ENCODE results near the gene TPD52L1. TPM values are rescaled to one million over a fixed set of nuclear protein-coding genes. Genes with fewer than 3 reads are reported as not detected.

The TPD52L1 gene
- total and polyA plus RNA-seq, 2 donors (not counting 1 experiment from before 2014, with no cell fraction given), result not detected

DNA sequence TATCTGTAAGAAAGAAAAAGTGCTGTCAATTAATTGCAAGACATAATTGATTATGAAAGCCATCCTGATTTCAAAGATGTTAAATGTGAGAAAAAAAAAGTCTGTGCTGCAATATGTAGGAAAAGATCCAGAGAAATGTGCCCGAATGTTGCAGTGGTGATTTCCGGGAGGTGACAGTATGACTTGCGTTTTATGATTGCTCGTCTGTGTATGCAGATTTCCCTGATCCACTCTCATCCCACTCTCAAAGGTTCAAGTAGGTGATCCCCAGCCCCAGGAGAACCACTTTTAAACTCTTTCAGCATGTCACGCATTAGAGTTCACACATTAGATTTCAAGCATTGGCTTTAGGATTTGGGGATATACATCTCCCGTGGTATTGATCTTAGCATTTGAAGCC is 57.8 kb downstream of the TPD52L1 start:
- ATAC-seq (ENCODE audit: low read depth) (no peak), DNase-seq (no peak)
- H3K4me1 ChIP-seq (ENCODE audit: control insufficient read depth in 2 of 2, insufficient read depth in 2 of 2, low read length in 2 of 2), result no peaks in the 10 kb centered on the region
- intact Hi-C loops (cut with micrococcal nuclease), result no loop called here
- ChIA-PET POLR2A (no interaction called here), CTCF (interaction anchor here (1.5 kb wide), 1 partner anchor 19 kb away, joined by 8 read pairs; no protein-coding TSS in a partner anchor)
- H3K27me3 ChIP-seq (replicated peaks in 1 of 4; ENCODE audit: control extremely low read depth in 1 of 4, control insufficient read depth in 3 of 4, insufficient read depth in 4 of 4, low read length in 3 of 4), result no peaks in the 10 kb centered on the region
- no peak overlapping the region for H3K4me3 ChIP-seq (ENCODE audit: control extremely low read depth in 1 of 5, extremely low read depth in 1 of 5, insufficient read depth in 1 of 5, low read depth in 2 of 5, low read length in 4 of 5)
- WGBS (ENCODE audit: insufficient coverage), result 100% methylated on average over 3 of the region's 6 CpGs
- no peaks in the 10 kb centered on the region for H4K20me1 ChIP-seq (ENCODE audit: control insufficient read depth, insufficient read depth, low read length, poor library complexity, severe bottlenecking)
- TF ChIP-seq, protein P1, sequence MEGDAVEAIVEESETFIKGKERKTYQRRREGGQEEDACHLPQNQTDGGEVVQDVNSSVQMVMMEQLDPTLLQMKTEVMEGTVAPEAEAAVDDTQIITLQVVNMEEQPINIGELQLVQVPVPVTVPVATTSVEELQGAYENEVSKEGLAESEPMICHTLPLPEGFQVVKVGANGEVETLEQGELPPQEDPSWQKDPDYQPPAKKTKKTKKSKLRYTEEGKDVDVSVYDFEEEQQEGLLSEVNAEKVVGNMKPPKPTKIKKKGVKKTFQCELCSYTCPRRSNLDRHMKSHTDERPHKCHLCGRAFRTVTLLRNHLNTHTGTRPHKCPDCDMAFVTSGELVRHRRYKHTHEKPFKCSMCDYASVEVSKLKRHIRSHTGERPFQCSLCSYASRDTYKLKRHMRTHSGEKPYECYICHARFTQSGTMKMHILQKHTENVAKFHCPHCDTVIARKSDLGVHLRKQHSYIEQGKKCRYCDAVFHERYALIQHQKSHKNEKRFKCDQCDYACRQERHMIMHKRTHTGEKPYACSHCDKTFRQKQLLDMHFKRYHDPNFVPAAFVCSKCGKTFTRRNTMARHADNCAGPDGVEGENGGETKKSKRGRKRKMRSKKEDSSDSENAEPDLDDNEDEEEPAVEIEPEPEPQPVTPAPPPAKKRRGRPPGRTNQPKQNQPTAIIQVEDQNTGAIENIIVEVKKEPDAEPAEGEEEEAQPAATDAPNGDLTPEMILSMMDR (IDR thresholded peaks at IDR 0.05), result no peak
- no peak for TF ChIP-seq EZH2 (IDR thresholded peaks at IDR 0.05; ENCODE audit: borderline replicate concordance, insufficient read depth, low read depth, low read length, poor library complexity, severe bottlenecking)
- no peaks in the 10 kb centered on the region for H3K36me3 ChIP-seq (replicated peaks in 1 of 2; ENCODE audit: control extremely low read depth in 1 of 2, control insufficient read depth in 1 of 2, extremely low read depth in 1 of 2, insufficient read depth in 2 of 2, low read length in 1 of 2)
- no peak overlapping the region for H3K27ac ChIP-seq (ENCODE audit: low read length in 2 of 2)
- no peaks in the 10 kb centered on the region for H3K79me2 ChIP-seq (ENCODE audit: control insufficient read depth, insufficient read depth, low read length)
- no peak overlapping the region for H3K4me2 ChIP-seq (replicated peaks; ENCODE audit: low read depth, low read length, poor library complexity, severe bottlenecking)
- H3K4me3 Mint-ChIP-seq, result no peak overlapping the region
- H3K9ac ChIP-seq (ENCODE audit: low read length), result no peak overlapping the region
- no peak overlapping the region for H3K27ac Mint-ChIP-seq
- no peaks in the 10 kb centered on the region for H3K9me3 Mint-ChIP-seq (ENCODE audit: insufficient read depth)
- H2AFZ ChIP-seq (ENCODE audit: insufficient read depth, low read depth, low read length, poor library complexity, severe bottlenecking), result no peak overlapping the region
- no peaks in the 10 kb centered on the region for H3K4me1 Mint-ChIP-seq
- H3K27me3 Mint-ChIP-seq, result peaks cover 19% of the 10 kb centered on the region
- H3K9me3 ChIP-seq (ENCODE audit: control extremely low read depth in 1 of 3, control insufficient read depth in 2 of 3, insufficient read depth in 1 of 3, low read length in 2 of 3), result no peaks in the 10 kb centered on the region

DNA sequence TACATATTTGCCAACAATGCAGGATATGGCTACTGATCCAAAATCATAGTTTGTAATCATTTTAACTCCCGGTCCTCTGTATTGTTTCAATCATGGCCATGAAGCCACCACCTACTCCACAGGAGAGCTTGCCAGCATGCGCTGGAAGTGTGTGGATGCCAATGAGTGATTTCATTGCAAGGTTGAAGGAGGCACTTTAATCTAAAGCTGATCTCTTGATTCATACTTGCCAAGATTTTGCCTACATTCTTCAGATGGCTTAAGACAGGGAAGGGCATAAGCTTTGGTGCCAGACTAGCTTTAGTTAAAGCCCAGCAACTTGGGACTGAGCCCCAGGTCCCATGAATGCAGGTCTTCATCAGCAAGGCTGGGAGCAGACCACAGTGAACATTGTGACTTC is 58.8 kb downstream of the TPD52L1 start:
- no peak overlapping the region for H3K27ac ChIP-seq (ENCODE audit: low read length in 2 of 2)
- ATAC-seq (ENCODE audit: low read depth) (no peak), DNase-seq (no peak)
- no peak overlapping the region for H3K4me2 ChIP-seq (replicated peaks; ENCODE audit: low read depth, low read length, poor library complexity, severe bottlenecking)
- ChIA-PET CTCF (no interaction called here), POLR2A (no interaction called here)
- no peaks in the 10 kb centered on the region for H3K36me3 ChIP-seq (replicated peaks in 1 of 2; ENCODE audit: control extremely low read depth in 1 of 2, control insufficient read depth in 1 of 2, extremely low read depth in 1 of 2, insufficient read depth in 2 of 2, low read length in 1 of 2)
- H3K4me3 Mint-ChIP-seq, result no peak overlapping the region
- no CpG with 5 or more reads among the region's 2 CpGs for WGBS (ENCODE audit: insufficient coverage)
- H3K9me3 ChIP-seq (ENCODE audit: control extremely low read depth in 1 of 3, control insufficient read depth in 2 of 3, insufficient read depth in 1 of 3, low read length in 2 of 3), result no peaks in the 10 kb centered on the region
- no peak overlapping the region for H2AFZ ChIP-seq (ENCODE audit: insufficient read depth, low read depth, low read length, poor library complexity, severe bottlenecking)
- H3K4me1 ChIP-seq (ENCODE audit: control insufficient read depth in 2 of 2, insufficient read depth in 2 of 2, low read length in 2 of 2), result no peaks in the 10 kb centered on the region
- no peak overlapping the region for H3K9ac ChIP-seq (ENCODE audit: low read length)
- no peak for TF ChIP-seq EZH2 (IDR thresholded peaks at IDR 0.05; ENCODE audit: borderline replicate concordance, insufficient read depth, low read depth, low read length, poor library complexity, severe bottlenecking)
- TF ChIP-seq, protein P1 (IDR thresholded peaks at IDR 0.05), result no peak
- H3K9me3 Mint-ChIP-seq (ENCODE audit: insufficient read depth), result no peaks in the 10 kb centered on the region
- H4K20me1 ChIP-seq (ENCODE audit: control insufficient read depth, insufficient read depth, low read length, poor library complexity, severe bottlenecking), result no peaks in the 10 kb centered on the region
- intact Hi-C loops (cut with micrococcal nuclease), result no loop called here
- peaks cover 14% of the 10 kb centered on the region for H3K27me3 Mint-ChIP-seq
- no peaks in the 10 kb centered on the region for H3K27me3 ChIP-seq (replicated peaks in 1 of 4; ENCODE audit: control extremely low read depth in 1 of 4, control insufficient read depth in 3 of 4, insufficient read depth in 4 of 4, low read length in 3 of 4)
- H3K79me2 ChIP-seq (ENCODE audit: control insufficient read depth, insufficient read depth, low read length), result no peaks in the 10 kb centered on the region
- H3K4me1 Mint-ChIP-seq, result no peaks in the 10 kb centered on the region
- H3K27ac Mint-ChIP-seq, result no peak overlapping the region
- H3K4me3 ChIP-seq (ENCODE audit: control extremely low read depth in 1 of 5, extremely low read depth in 1 of 5, insufficient read depth in 1 of 5, low read depth in 2 of 5, low read length in 4 of 5), result no peak overlapping the region
